ENCODE results near the gene ALG3.
A peak's percentile ranks its signal among the peaks of the same experiment; 100 is the strongest.

The ALG3 gene

DNA sequence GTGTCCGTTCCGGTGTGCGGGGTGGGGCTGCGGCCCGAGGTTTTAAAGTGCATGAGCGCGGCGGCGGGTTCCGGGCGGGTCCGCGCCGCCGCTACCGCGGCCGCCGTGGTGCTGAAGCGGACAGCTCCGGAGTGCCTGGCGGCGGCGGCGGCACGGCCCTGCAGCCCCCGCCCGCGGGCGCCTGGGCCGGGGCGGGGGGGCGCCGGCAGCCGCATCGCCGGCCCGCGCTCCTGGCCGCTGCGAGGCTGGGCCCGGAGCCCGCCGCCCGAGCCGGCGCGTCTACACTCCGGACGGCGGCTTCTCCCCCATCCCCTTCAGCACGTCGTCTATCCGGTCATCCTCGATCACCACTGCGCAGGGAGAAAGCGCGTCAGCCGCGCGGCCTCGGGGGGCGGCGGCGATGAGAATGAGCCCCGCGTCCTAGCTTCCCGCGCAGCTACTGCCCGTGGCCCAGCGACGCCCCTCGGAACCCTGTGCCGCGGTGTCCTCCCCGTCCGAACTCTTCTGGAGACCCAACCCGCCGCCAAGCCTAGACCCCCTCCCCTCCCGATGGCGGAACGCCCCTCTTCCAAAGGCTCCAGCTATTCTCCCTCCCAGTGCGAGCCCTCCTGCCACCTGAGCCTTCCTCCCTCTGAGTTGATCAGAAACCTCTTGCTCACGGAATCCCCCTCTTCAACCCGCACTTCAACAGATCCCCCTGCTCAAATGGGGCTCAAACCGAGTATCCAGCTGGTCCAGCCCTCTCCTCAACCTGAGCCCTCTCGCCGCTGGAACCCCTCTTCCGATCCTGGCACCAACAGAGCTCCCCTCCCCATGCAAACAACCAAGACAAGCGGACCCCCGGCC is 11.3 kb upstream of the ALG3 start:
- no peak for DNase-seq

- DNase-seq: no peak
These were observed 10.7 kb upstream of the ALG3 start for GRCh38 chr3:184259396-184259877.

DNA sequence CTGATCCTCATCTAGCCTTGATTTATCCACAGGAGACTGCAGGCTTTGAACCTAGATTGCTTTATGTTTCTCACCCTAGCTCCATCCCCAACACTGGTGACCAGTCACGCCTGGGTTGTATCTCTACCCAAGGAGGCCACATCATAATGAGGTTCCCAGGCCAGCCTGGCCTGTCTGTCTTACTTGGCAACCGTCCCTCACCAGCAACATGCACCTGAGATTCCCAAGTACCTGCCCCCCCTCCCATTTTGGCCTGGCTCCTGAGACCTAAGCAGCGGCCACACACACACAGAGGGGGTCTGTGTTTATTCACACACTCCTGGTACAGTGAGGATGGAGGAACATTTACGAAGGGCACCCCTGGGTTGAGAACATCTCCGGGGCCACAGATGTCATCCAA is 10.2 kb upstream of the ALG3 start:
- DNase-seq: no peak

DNA sequence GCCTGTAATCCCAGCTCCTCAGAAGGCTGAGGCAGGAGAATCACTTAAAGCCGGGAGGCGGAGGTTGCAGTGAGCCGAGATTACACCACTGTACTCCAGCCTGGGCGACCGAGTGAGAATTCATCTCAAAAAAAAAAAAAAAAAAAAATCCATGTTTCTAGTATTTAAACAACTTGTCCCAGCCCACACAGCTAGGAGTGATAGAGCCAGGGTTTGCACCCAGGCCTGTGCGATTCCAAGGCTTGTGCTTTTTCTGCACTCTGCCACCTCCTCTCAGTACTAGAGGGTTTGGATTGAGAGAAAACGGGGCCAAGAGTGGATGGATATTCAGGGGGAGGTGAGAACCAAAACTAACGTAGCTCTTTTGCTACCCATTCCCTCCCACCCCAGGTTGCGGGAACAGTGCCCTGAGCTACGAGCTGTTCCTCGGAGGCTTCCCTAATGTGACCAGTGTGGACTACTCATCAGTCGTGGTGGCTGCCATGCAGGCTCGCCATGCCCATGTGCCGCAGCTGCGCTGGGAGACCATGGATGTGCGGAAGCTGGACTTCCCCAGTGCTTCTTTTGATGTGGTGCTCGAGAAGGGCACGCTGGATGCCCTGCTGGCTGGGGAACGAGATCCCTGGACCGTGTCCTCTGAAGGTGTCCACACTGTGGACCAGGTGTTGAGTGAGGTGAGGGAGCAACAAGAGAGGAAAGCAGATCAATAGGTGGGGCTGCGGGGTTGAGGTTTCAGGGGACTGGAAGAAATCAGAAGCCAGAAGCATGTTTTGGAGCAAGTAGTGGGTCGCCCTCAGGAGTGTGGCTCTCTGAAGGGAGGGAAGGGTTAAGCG is 8.5 kb upstream of the ALG3 start:
- no peak for DNase-seq

- no peak for DNase-seq
These were observed 6.7 kb upstream of the ALG3 start for GRCh38 chr3:184255291-184256039.

GRCh38 chr3:184250167-184250828 is 1.5 kb upstream of the ALG3 start:
- DNase-seq: peak; percentile 97 to 98

DNA sequence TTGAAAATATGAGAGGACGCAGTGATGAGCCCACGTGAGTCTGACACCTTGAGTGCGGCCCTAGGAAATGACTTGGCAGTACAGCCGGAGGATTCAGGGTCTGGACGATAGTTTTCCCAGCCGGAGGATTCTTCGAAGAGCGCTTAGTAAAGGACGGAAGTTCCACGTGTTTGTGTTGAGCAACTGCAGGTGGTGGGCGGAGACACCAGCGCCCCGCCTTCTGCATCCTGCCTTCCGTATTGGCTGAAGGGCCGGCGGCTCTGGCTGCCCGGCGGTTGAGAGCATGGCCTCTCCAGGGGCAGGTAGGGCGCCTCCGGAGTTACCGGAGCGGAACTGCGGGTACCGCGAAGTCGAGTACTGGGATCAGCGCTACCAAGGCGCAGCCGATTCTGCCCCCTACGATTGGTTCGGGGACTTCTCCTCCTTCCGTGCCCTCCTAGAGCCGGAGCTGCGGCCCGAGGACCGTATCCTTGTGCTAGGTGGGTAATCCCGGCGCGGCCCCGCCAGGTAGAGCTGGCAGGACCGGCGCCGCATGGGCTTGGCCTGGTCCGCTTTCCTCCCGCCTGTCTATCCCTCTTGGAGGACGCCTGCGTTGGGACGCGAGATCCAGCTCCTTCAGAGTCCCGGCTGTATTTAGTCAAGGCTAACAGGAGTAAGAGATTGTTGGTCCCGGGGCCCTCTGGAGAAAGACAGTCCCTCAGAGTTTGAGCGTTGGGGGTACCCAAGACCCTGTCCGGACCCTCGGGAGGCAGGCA is 827 bp upstream of the ALG3 start, which contains the start of gene EEF1AKMT4:
Gene EEF1AKMT4 (plus strand): TSS at position 261 of the 755 bp plus-strand sequence. CDS start 23 bp downstream, at position 284.
- peak; percentile 99 for DNase-seq

DNA sequence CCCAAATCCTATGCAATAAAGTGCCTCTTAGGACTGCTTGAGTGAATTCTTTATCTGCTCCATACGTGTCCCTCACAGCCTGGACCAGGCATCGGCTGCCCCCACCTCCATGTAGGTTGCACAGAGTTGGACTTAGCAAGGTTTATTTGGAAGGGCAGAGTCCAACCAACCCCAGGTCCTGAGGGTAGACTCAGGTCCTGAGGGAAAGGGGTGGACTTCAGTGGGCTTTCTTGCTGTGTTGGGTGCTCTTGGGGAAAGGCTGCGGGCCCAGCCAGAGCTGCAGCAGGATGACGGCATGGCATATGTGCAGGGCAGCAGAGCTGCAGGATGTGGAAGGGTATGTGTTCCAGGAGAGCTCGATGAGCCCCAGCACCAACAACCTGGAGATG is 6.5 kb downstream of the ALG3 start:
- DNase-seq: no peak

GRCh38 chr3:184241447-184242296 is 7.1 kb downstream of the ALG3 start:
- no peak for DNase-seq

- DNase-seq: no peak
These were observed 7.7 kb downstream of the ALG3 start for GRCh38 chr3:184241141-184241446.

GRCh38 chr3:184240384-184241140 is 8.2 kb downstream of the ALG3 start:
- DNase-seq: peak; percentile 55

- no peak for DNase-seq
These were observed 9.1 kb downstream of the ALG3 start for GRCh38 chr3:184239708-184240107.

DNA sequence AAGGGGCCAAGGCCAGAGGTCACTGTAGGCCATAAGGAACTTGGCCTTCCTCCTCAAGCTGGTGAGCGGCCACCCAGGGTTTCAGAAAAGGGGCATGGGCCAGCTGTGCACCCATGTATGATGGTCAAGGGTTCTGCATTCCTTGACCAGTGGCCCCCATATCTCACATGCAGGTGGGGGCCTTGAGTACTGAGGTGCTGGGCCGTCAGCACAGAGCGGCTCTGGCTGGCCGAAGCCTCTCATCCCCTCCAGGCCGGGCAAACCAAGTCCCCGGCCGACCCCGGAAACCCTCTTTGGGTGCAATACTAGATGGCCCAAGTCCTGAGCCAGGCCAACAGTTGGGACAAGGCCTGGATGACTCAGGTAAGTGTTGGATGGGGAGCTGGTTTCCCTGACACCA is 9.5 kb downstream of the ALG3 start:
- no peak for DNase-seq

- no peak for DNase-seq
These were observed 10.4 kb downstream of the ALG3 start for GRCh38 chr3:184238246-184238818.

DNA sequence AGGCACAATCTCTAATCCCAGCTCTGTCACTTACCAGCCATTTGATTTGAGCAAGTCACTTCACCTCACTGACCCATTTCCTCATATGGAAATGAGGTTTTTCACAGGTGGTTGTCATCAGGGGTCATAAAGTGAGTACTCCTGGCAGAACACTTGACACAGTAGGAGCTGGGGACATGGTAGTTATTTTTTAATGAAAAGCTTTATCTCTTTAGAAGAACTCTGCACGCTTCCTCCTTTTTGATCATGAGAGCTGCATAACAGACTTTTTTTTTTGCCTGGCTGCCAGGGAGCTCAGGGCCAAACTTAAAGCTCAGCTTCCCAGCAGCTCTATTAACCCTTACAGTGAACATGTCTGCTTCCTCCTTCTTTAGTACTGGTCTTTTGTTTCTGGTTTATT is 11.0 kb downstream of the ALG3 start:
- no peak for DNase-seq

DNA sequence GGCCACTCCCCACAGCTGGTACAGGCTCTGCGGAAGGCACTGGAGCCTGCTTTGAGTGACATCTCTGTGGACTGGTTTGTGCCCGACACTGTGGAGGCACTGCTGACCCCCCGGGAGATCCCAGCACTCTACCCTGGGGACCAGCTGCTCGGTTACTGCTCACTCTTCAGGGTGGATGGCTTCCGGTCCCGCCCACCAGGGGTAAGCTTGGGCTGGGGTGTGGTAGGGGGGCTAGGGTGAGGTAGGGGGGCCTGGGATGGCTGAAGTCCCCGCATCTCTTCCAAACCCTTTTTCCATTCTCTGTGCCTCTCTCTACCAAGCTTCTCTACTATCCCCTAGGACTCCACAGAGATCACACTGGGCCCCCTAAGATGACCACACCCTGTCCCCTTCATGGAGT is 11.6 kb downstream of the ALG3 start:
- no peak for DNase-seq

- DNase-seq: no peak
These were observed 12.1 kb downstream of the ALG3 start for GRCh38 chr3:184236636-184237035.

GRCh38 chr3:184236033-184236410 is 12.7 kb downstream of the ALG3 start:
- DNase-seq: no peak

DNA sequence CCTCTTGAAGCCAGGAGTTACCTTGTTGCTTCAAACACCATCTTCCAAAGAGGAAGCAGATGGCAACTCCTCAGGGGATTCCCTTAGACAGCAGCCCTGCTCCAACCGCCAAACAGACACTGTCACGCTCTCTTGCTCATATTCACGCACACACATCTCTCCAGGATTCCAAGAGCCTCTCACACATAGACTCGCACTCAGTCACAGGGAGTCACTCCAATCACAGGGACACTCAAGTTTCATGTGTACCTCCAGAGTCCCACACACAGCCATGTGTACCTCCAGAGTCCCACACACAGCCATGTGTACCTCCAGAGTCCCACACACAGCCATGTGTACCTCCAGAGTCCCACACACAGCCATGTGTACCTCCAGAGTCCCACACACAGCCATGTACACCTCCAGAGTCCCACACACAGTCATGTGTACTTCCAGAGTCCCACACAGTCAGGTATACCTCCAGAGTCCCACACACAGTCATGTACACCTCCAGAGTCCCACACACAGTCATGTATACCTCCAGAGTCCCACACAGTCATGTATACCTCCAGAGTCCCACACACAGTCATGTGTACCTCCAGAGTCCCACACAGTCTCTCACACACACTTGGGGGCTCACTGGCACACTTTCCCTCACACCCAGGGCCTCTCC is 13.3 kb downstream of the ALG3 start:
- DNase-seq: no peak
